ENCODE results near the gene TP63.

TP63 gene

GRCh38 chr3:189824629-189825312 is 193.6 kb downstream of the TP63 start:
- DNase-seq, result no peak

GRCh38 chr3:189826566-189826965 is 195.4 kb downstream of the TP63 start:
- no peak for DNase-seq

GRCh38 chr3:189827108-189827507 is 195.9 kb downstream of the TP63 start:
- no peak for DNase-seq

GRCh38 chr3:189830401-189830800 is 199.2 kb downstream of the TP63 start:
- DNase-seq, result no peak

- no peak for DNase-seq
These were observed 202.1 kb downstream of the TP63 start for GRCh38 chr3:189833266-189833665.

- DNase-seq, result no peak
These were observed 202.8 kb downstream of the TP63 start for GRCh38 chr3:189833996-189834395.

GRCh38 chr3:189834462-189834861 is 203.3 kb downstream of the TP63 start:
- DNase-seq, result no peak

- DNase-seq, result no peak
These were observed 205.6 kb downstream of the TP63 start for GRCh38 chr3:189836795-189837194.

- DNase-seq, result no peak
These were observed 207.1 kb downstream of the TP63 start for GRCh38 chr3:189838291-189838690.

- DNase-seq, result no peak
These were observed 208.4 kb downstream of the TP63 start for GRCh38 chr3:189839576-189839975.

- no peak for DNase-seq
These were observed 210.4 kb downstream of the TP63 start for GRCh38 chr3:189841473-189842205.

- no peak for DNase-seq
These were observed 211.8 kb downstream of the TP63 start for GRCh38 chr3:189842681-189843602.

GRCh38 chr3:189845069-189845468 is 213.9 kb downstream of the TP63 start:
- no peak for DNase-seq

GRCh38 chr3:189848395-189849040 is 217.3 kb downstream of the TP63 start:
- no peak for DNase-seq

- no peak for DNase-seq
These were observed 218.1 kb downstream of the TP63 start for GRCh38 chr3:189849262-189849661.

- no peak for DNase-seq
These were observed 220.5 kb downstream of the TP63 start for GRCh38 chr3:189851682-189852081.

GRCh38 chr3:189853906-189854305 is 222.7 kb downstream of the TP63 start:
- no peak for DNase-seq

- no peak for DNase-seq
These were observed 229.1 kb downstream of the TP63 start for GRCh38 chr3:189860296-189860695.

GRCh38 chr3:189862385-189862998 is 231.3 kb downstream of the TP63 start:
- no peak for DNase-seq

GRCh38 chr3:189863031-189863430 is 231.8 kb downstream of the TP63 start:
- DNase-seq, result no peak

GRCh38 chr3:189868061-189868460 is 236.9 kb downstream of the TP63 start:
- no peak for DNase-seq

GRCh38 chr3:189869165-189869564 is 238.0 kb downstream of the TP63 start:
- no peak for DNase-seq

All from cortex of kidney (tissue), 1 donor.